Activated CD8-positive, alpha-beta T cell treated with anti-CD3 and anti-CD28 coated beads for 36 hours (primary cell): ENCODE data around the gene PTK7. TPM values are rescaled to one million over a fixed set of nuclear protein-coding genes. Genes with fewer than 3 reads are reported as not detected.
A peak's percentile ranks its signal among the peaks of the same experiment; 100 is the strongest.
"Not testable (repeated sequence)": the region's sequence is repeated elsewhere in the genome, so short reads cannot be mapped to it uniquely, and the experiment has no call there.

Experiments used
- ATAC-seq: fragments of 200-7000 bp; cut with Tn5 transposase; one replicate; pipeline ENCODE4 v1.10.0; 2021; ENCODE audit warnings: mild to moderate bottlenecking, moderate library complexity
- CTCF ChIA-PET: fragments of 350-600 bp; sonication (Branson Sonifier 250); formaldehyde crosslinking; loops from one replicate; lab custom pipeline; 2021; ENCODE audit warnings: antibody characterized with exemption; lab: Charles Lee
- POLR2A ChIA-PET: fragments of 350-600 bp; sonication (Branson Sonifier 250); formaldehyde crosslinking; loops from one replicate; lab custom pipeline; 2021; ENCODE audit warnings: antibody characterized with exemption; lab: Charles Lee
- DNase-seq: peaks from one replicate; pipeline ENCODE4 v3.0.0-alpha.2; 2020
- H3K27ac Mint-ChIP-seq: one replicate; pipeline ENCODE4 v1.8.0; 2021; ENCODE audit warnings: mild to moderate bottlenecking, mixed read lengths
- H3K27me3 Mint-ChIP-seq: one replicate; pipeline ENCODE4 v1.8.0; 2021; ENCODE audit warnings: mixed read lengths
- H3K36me3 Mint-ChIP-seq: one replicate; pipeline ENCODE4 v1.8.0; 2021; ENCODE audit warnings: low read depth, mixed read lengths
- H3K4me1 Mint-ChIP-seq: one replicate; pipeline ENCODE4 v1.8.0; 2021; ENCODE audit warnings: low read depth, mixed read lengths
- H3K4me3 Mint-ChIP-seq: one replicate; pipeline ENCODE4 v1.8.0; 2021; ENCODE audit warnings: mild to moderate bottlenecking, moderate library complexity, mixed read lengths
- H3K9me3 Mint-ChIP-seq: one replicate; pipeline ENCODE4 v1.8.0; 2021; ENCODE audit warnings: mixed read lengths
- CTCF ChIP-seq: fragments of 200-600 bp; IDR thresholded peaks from one replicate; pipeline ENCODE4 v1.8.0; 2022; ENCODE audit warnings: antibody characterized with exemption, mild to moderate bottlenecking
- intact Hi-C: fragments of 100-400 bp; cut with micrococcal nuclease; formaldehyde crosslinking; loops from one replicate; pipeline ENCODE4 v1.10.0; 2022
- total RNA-seq, 2 experiments: library from RNA; stranded (reverse); gene quantifications; one replicate each; pipeline ENCODE4 v1.2.3, GENCODE V29; 2021

Gene PTK7
- total RNA-seq, 2 experiments from 2014 or later, result 3.8 to 4.1 TPM

DNA sequence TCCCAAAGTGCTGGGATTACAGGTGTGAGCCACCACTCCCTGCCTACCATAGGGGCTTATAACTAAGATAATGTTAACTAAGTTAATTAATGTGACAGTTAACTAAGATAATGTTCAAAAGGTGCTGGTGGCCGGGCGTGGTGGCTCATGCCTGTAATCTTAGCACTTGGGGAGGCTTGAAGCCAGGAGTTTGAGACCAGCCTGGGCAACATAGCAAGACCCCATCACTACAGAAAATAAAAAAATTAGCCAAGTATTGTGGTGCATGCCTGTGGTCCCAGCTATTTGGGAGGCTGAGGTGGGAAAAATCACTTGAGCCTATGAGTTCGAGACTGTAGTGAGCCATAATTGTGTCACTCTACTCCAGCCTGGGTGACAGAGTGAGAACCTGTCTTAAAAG, 62.2 kb downstream of the PTK7 start:
- Mint-ChIP-seq H3K36me3 (no peaks in the 10 kb centered on the region), H3K27ac (no peak overlapping the region), H3K9me3 (no peaks in the 10 kb centered on the region), H3K27me3 (no peaks in the 10 kb centered on the region), H3K4me3 (no peak overlapping the region), H3K4me1 (peaks cover 18% of the 10 kb centered on the region)
- CTCF ChIA-PET, result no interaction called here
- no peak for ATAC-seq
- intact Hi-C loops, result no loop called here
- no peak for DNase-seq
- POLR2A ChIA-PET, result no interaction called here
- no peak for TF ChIP-seq CTCF

DNA sequence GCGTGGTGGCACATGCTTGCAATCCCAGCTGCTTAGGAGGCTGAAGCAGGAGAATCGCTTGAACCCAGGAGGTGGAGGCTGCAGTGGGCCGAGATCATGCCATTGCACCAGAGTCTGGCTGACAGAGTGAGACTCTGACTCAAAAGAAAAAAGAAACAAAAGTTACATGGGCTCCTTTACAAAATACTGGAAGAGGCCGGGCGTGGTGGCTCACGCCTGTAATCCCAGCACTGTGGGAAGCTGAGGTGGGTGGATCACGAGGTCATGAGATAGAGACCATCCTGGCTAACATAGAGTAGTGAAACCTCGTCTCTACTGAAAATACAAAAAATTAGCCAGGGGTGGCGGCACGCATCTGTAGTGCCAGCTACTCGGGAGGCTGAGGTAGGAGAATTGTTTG, 63.9 kb downstream of the PTK7 start:
- intact Hi-C loops, result loop anchor here (5.0 kb wide), 1 partner anchor 238 kb away; no protein-coding TSS in a partner anchor
- ATAC-seq, H3K27me3 Mint-ChIP-seq, H3K36me3 Mint-ChIP-seq, DNase-seq, POLR2A ChIA-PET, H3K4me3 Mint-ChIP-seq, H3K27ac Mint-ChIP-seq, H3K9me3 Mint-ChIP-seq: not testable (repeated sequence)
- CTCF ChIA-PET, result interaction anchor here (0.9 kb wide), 1 partner anchor 478 kb away, joined by 3 read pairs; no protein-coding TSS in a partner anchor
- peaks cover 24% of the 10 kb centered on the region for H3K4me1 Mint-ChIP-seq

- intact Hi-C loops, result loop anchor here (2.0 to 5.0 kb wide), 2 partner anchors 71 to 239 kb away; no protein-coding TSS in a partner anchor
Measured at GRCh38 chr6:43141644-43142043, 65.5 kb downstream of the PTK7 start.

DNA sequence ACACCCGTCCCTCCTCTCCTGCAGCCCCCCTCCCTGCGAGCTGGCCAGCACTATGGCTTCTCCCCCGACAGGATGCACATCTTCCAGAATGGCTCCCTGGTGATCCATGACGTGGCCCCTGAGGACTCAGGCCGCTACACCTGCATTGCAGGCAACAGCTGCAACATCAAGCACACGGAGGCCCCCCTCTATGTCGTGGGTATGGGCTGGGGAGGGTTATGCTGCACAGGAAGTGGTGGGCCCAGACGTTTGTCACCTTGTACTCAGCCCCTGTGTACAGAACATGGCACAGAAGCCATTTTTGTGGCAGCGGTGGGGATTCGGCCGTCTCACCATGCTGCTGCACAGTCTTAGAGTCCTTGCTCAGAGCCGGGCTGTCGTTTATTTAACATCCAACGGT, 66.0 kb downstream of the PTK7 start:
- CTCF ChIA-PET, result interaction anchor here (1.0 to 3.0 kb wide), 10 partner anchors 18 to 241 kb away, joined by 3 to 38 read pairs (median 16); partner anchors contain the start of genes KLC4, MRPL2 and PTK7
- POLR2A ChIA-PET, result interaction anchor here (0.9 to 2.0 kb wide), 5 partner anchors 32 to 162 kb away, joined by 3 to 8 read pairs (median 6); partner anchors contain the start of genes PPP2R5D, PTK7 and RRP36
- H3K4me3 Mint-ChIP-seq, result peak overlapping the region; percentile 76
- no peak for TF ChIP-seq CTCF
- no peaks in the 10 kb centered on the region for H3K27me3 Mint-ChIP-seq
- no peaks in the 10 kb centered on the region for H3K36me3 Mint-ChIP-seq
- intact Hi-C loops, result loop anchor here (2.0 to 5.0 kb wide), 2 partner anchors 71 to 240 kb away; no protein-coding TSS in a partner anchor
- DNase-seq (peak; percentile 77), ATAC-seq (peak; percentile 73)
- H3K27ac Mint-ChIP-seq, result peak overlapping the region; percentile 97
- H3K9me3 Mint-ChIP-seq, result no peaks in the 10 kb centered on the region
- peaks cover 24% of the 10 kb centered on the region for H3K4me1 Mint-ChIP-seq

More at GRCh38 chr6:43141644-43142043, 65.5 kb downstream of the PTK7 start:
- ChIA-PET POLR2A (interaction anchor here (1.1 to 2.0 kb wide), 2 partner anchors 158 to 162 kb away, joined by 3 to 6 read pairs; partner anchors contain the start of gene PPP2R5D), CTCF (interaction anchor here (2.3 to 3.0 kb wide), 3 partner anchors 65 to 241 kb away, joined by 17 to 38 read pairs (median 17); partner anchors contain the start of gene PTK7)
- H3K9me3 Mint-ChIP-seq, result no peaks in the 10 kb centered on the region
- ATAC-seq, result peak; percentile 8
- no peak overlapping the region for H3K4me3 Mint-ChIP-seq
- no peaks in the 10 kb centered on the region for H3K27me3 Mint-ChIP-seq
- H3K36me3 Mint-ChIP-seq, result no peaks in the 10 kb centered on the region
- TF ChIP-seq CTCF, result no peak
- peaks cover 24% of the 10 kb centered on the region for H3K4me1 Mint-ChIP-seq
- H3K27ac Mint-ChIP-seq, result peak overlapping the region; percentile 97
- no peak for DNase-seq

DNA sequence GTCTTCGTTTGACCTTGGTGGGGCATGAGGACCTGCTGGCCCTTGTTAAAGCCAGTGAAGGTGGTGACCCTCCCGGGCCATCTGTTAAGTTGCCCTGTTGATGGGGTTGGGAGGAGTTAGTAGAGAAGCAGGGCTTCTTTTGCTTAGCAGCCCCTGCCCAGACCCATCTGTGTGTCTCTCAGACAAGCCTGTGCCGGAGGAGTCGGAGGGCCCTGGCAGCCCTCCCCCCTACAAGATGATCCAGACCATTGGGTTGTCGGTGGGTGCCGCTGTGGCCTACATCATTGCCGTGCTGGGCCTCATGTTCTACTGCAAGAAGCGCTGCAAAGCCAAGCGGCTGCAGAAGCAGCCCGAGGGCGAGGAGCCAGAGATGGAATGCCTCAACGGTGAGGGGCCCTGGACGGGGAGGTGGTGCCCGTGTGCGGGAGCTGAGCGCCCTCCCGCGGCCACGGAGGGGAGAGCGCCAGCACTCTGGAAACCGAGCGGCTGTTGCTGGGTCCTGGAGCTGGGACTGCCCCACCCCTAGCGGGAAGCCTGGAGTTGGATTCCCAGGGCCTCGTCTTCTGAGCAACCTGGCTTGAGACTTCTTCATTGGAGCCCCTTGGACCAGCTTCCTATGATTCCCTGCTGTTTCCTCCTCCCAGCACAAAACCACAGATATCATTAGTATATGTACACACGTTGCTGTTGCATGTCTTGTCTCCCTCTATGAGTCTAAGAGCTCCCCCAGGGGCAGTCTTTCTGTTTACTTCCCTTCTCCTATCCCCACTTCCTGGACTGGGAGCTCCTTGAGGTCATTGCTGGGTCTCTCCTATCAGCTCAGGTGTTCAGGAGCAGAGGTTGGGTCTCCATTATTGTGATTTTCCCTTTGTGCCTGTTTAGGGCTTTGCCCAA, 67.4 kb downstream of the PTK7 start:
- ATAC-seq (peak; percentile 93), DNase-seq (peak; percentile 86)
- ChIA-PET CTCF (interaction anchor here (0.5 to 3.0 kb wide), 79 partner anchors 9 to 545 kb away, joined by 3 to 38 read pairs (median 5); partner anchors contain the start of genes CNPY3, CUL7, KLC4 and MEA1), POLR2A (interaction anchor here (0.5 to 2.0 kb wide), 16 partner anchors 9 to 251 kb away, joined by 3 to 8 read pairs (median 3); partner anchors contain the start of genes KLC4, KLHDC3, MEA1 and MRPL2)
- Mint-ChIP-seq H3K27ac (peak overlapping the region; percentile 97), H3K4me3 (peak overlapping the region; percentile 76), H3K27me3 (no peaks in the 10 kb centered on the region), H3K36me3 (no peaks in the 10 kb centered on the region), H3K4me1 (peaks cover 24% of the 10 kb centered on the region), H3K9me3 (no peaks in the 10 kb centered on the region)
- intact Hi-C loops, result loop anchor here (2.0 to 5.0 kb wide), 2 partner anchors 73 to 241 kb away; no protein-coding TSS in a partner anchor
- TF ChIP-seq CTCF, result peak; percentile 92
